SU-DHL-6 (cell line): Measurements from ENCODE around the gene EXOC6B.

Source experiments
- H2AFZ ChIP-seq: fragments of 200-600 bp; sonication (generic); 2 replicates; pipeline ENCODE4 v1.6.1; 2014; ENCODE audit warnings: low read depth, mild to moderate bottlenecking, moderate library complexity, mixed read lengths, antibody characterized with exemption, low read length; ENCODE audit not compliant: severe bottlenecking
- H3F3A ChIP-seq: fragments of 200-600 bp; shearing (Covaris generic); 2 replicates; pipeline ENCODE4 v1.6.0; 2016; ENCODE audit warnings: antibody characterized with exemption, mild to moderate bottlenecking; ENCODE audit not compliant: insufficient read depth
- H3K27ac ChIP-seq: fragments of 200-600 bp; sonication (generic); 2 replicates; pipeline ENCODE4 v1.5.1; 2016; ENCODE audit warnings: low read depth, mild to moderate bottlenecking, low read length, moderate library complexity, mixed read lengths
- H3K27me3 ChIP-seq: fragments of 200-600 bp; sonication (generic), shearing (Covaris generic); 2 replicates; pipeline ENCODE4 v1.6.0; 2014; ENCODE audit warnings: mild to moderate bottlenecking, low read length
- H3K36me3 ChIP-seq: fragments of 200-600 bp; sonication (generic); 2 replicates; pipeline ENCODE4 v1.6.1; 2014; ENCODE audit warnings: mild to moderate bottlenecking, low read length, mixed read lengths
- H3K4me2 ChIP-seq: fragments of 300-600, 200-600 bp; shearing (Covaris generic), sonication (generic); 2 replicates; pipeline ENCODE4 v1.6.0; 2014; ENCODE audit warnings: low read length, low read depth, mild to moderate bottlenecking; ENCODE audit not compliant: poor library complexity, severe bottlenecking
- H3K4me3 ChIP-seq: fragments of 200-600 bp; sonication (generic); 2 replicates; pipeline ENCODE4 v1.5.1; 2014; ENCODE audit warnings: antibody characterized with exemption, low read length, mild to moderate bottlenecking, mixed read lengths; ENCODE audit not compliant: insufficient read depth, poor library complexity, severe bottlenecking
- H3K79me2 ChIP-seq: fragments of 200-600 bp; sonication (generic); 2 replicates; pipeline ENCODE4 v1.6.1; 2014; ENCODE audit warnings: mild to moderate bottlenecking, low read length, moderate library complexity; ENCODE audit not compliant: insufficient read depth
- H3K9ac ChIP-seq: fragments of 200-600 bp; sonication (generic); 2 replicates; pipeline ENCODE4 v1.7.0; 2014; ENCODE audit warnings: mild to moderate bottlenecking, low read length
- H3K9me2 ChIP-seq: fragments of 200-600 bp; sonication (generic); replicated peaks from 2 replicates; pipeline ENCODE4 v1.6.1; 2014; ENCODE audit warnings: low read length; ENCODE audit not compliant: insufficient read depth
- H3K9me3 ChIP-seq: fragments of 200-600 bp; sonication (generic); 2 replicates; pipeline ENCODE4 v1.6.1; 2014; ENCODE audit warnings: low read length, mixed read lengths; ENCODE audit not compliant: insufficient read depth
- H4K20me1 ChIP-seq: fragments of 200-600 bp; sonication (generic); 2 replicates; pipeline ENCODE4 v1.6.1; 2014; ENCODE audit warnings: low read depth, mild to moderate bottlenecking, antibody characterized with exemption, low read length, moderate library complexity, mixed read lengths
- EZH2phosphoT487 ChIP-seq: fragments of 200-600 bp; sonication (generic), shearing (Covaris generic); conservative IDR thresholded peaks from 2 replicates; pipeline ENCODE4 v1.6.1; 2018; ENCODE audit warnings: mild to moderate bottlenecking, antibody characterized with exemption, low read length, moderate library complexity, mixed read lengths
- TF ChIP-seq, protein P1 (sequence below): fragments of 200-600 bp; sonication (generic); IDR thresholded peaks from one replicate; pipeline ENCODE4 v1.5.1; 2017; ENCODE audit warnings: antibody characterized with exemption, mild to moderate bottlenecking, low read length, moderate library complexity; ENCODE audit not compliant: insufficient read depth, poor library complexity, severe bottlenecking

EXOC6B gene

DNA sequence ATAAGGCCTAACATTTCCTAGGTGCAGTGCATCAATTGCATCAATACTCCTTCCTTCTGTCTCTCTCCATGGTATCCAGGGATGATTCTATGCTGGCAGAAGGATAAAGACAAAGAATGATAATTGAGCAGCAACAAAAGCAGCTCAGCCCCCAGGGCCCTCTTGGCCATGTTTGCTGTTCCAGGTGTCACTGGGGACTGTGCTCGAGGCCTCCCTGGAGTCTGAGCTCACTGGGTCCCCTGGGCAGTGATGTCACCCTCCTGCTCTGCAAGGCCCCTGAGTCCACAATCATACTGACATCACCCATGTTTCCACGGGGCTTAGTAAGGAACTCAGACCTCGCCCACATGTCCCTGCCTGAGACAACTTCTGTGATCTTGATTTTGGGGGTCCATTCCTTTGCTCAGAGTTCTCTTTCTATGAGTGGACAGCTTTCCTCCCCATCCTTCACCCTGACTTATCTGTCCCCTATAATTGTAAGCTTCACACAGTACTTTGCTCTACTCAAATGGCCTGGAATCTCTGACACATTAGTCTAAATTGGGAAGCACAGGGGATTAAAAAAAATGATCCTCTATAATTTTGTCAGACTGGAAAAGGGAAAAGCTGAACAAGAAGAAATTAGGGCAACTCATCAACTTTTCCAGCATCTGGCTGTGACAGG lies 15.8 kb upstream of the EXOC6B start:
- H4K20me1 ChIP-seq: no peaks in the 10 kb centered on the region
- no peaks in the 10 kb centered on the region for H3K36me3 ChIP-seq
- H3K27me3 ChIP-seq: no peaks in the 10 kb centered on the region
- H3F3A ChIP-seq: no peaks in the 10 kb centered on the region
- H3K27ac ChIP-seq: no peak overlapping the region
- TF ChIP-seq EZH2phosphoT487: no peak
- TF ChIP-seq, protein P1, sequence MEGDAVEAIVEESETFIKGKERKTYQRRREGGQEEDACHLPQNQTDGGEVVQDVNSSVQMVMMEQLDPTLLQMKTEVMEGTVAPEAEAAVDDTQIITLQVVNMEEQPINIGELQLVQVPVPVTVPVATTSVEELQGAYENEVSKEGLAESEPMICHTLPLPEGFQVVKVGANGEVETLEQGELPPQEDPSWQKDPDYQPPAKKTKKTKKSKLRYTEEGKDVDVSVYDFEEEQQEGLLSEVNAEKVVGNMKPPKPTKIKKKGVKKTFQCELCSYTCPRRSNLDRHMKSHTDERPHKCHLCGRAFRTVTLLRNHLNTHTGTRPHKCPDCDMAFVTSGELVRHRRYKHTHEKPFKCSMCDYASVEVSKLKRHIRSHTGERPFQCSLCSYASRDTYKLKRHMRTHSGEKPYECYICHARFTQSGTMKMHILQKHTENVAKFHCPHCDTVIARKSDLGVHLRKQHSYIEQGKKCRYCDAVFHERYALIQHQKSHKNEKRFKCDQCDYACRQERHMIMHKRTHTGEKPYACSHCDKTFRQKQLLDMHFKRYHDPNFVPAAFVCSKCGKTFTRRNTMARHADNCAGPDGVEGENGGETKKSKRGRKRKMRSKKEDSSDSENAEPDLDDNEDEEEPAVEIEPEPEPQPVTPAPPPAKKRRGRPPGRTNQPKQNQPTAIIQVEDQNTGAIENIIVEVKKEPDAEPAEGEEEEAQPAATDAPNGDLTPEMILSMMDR: no peak
- no peaks in the 10 kb centered on the region for H3K9me2 ChIP-seq
- no peak overlapping the region for H2AFZ ChIP-seq
- no peak overlapping the region for H3K4me3 ChIP-seq
- no peaks in the 10 kb centered on the region for H3K9me3 ChIP-seq
- H3K4me2 ChIP-seq: no peak overlapping the region
- H3K79me2 ChIP-seq: no peaks in the 10 kb centered on the region
- H3K9ac ChIP-seq: no peak overlapping the region

DNA sequence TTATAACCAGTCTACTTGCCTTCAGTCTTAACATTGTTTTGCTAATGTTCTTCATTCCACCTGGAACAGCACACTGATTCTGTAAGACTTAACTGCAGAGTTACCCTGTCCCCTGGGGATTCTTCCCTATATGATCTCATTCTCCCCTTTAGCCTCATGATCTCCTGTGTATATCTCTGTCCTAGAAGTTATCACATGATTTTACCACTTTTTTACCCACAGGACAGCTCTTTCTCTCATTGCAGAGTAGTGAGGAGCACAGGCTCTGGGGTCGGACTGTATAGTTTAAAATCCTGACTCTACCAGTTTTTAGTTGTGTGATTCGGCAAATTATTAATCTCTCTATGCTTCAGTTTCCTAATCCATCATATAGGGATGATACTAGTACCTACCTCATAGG lies 14.2 kb upstream of the EXOC6B start:
- H2AFZ ChIP-seq: no peak overlapping the region
- no peaks in the 10 kb centered on the region for H3K9me3 ChIP-seq
- no peak overlapping the region for H3K4me3 ChIP-seq
- H3K27me3 ChIP-seq: no peaks in the 10 kb centered on the region
- TF ChIP-seq, protein P1: no peak
- no peak for TF ChIP-seq EZH2phosphoT487
- H3K9ac ChIP-seq: no peak overlapping the region
- H3K4me2 ChIP-seq: no peak overlapping the region
- no peaks in the 10 kb centered on the region for H3K79me2 ChIP-seq
- H3K36me3 ChIP-seq: no peaks in the 10 kb centered on the region
- no peaks in the 10 kb centered on the region for H3F3A ChIP-seq
- no peaks in the 10 kb centered on the region for H3K9me2 ChIP-seq
- H4K20me1 ChIP-seq: no peaks in the 10 kb centered on the region
- no peak overlapping the region for H3K27ac ChIP-seq

DNA sequence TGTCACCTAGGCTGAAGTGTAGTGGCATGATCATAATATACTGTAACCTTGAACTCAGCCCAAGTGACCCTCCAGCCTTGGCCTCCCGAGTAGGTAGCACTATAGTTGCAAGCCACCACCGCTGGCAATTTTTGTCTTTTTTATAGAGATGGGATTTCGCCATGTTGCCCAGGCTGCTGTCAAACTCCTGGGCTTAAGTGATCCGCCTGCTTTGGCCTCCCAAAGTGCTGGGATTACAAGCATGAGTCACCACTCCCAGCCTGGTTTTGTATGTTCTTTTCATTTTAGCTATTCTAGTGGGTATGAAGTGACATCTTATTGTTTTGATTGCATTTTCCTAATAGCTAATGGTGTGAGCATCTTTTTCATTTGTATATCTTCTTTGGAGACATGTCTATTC lies 11.3 kb upstream of the EXOC6B start:
- Histone ChIP-seq H2AFZ (no peak overlapping the region), H3K4me2 (no peak overlapping the region), H3K9ac (no peak overlapping the region), H3F3A (no peaks in the 10 kb centered on the region), H3K4me3 (no peak overlapping the region), H3K27ac (no peak overlapping the region), H3K9me2 (no peaks in the 10 kb centered on the region), H3K9me3 (no peaks in the 10 kb centered on the region), H3K79me2 (no peaks in the 10 kb centered on the region), H3K27me3 (no peaks in the 10 kb centered on the region), H3K36me3 (no peaks in the 10 kb centered on the region), H4K20me1 (no peaks in the 10 kb centered on the region)
- no peak for TF ChIP-seq EZH2phosphoT487
- TF ChIP-seq, protein P1: no peak
